ENCODE results near the gene VAMP2.
A peak's percentile ranks its signal among the peaks of the same experiment; 100 is the strongest.

The VAMP2 gene

GRCh38 chr17:8209907-8210760, 47.4 kb upstream of the VAMP2 start, which contains the start of gene AURKB (continued):
- no peak for TF ChIP-seq ZNF239 (tag by site-specific recombination; IDR thresholded peaks at IDR 0.05)
- TF ChIP-seq KLF1 (tag by site-specific recombination; IDR thresholded peaks at IDR 0.05), result peak; percentile 49; the same call in 1 of the 2 replicates
- TF ChIP-seq PRDM1 (tag by site-specific recombination; IDR thresholded peaks at IDR 0.05), result no peak
- TF ChIP-seq ZFP3 (tag by site-specific recombination; IDR thresholded peaks at IDR 0.05; ENCODE audit: low read depth), result no peak; the same call in 1 of the 2 replicates
- TF ChIP-seq ZNF776 (tag by site-specific recombination; IDR thresholded peaks at IDR 0.05; ENCODE audit: borderline replicate concordance), result no peak
- TF ChIP-seq ZNF223 (tag by site-specific recombination; IDR thresholded peaks at IDR 0.05), result 0 out of 2 replicates have a peak, but pooled peaks have one; percentile 51
- TF ChIP-seq, protein P1, sequence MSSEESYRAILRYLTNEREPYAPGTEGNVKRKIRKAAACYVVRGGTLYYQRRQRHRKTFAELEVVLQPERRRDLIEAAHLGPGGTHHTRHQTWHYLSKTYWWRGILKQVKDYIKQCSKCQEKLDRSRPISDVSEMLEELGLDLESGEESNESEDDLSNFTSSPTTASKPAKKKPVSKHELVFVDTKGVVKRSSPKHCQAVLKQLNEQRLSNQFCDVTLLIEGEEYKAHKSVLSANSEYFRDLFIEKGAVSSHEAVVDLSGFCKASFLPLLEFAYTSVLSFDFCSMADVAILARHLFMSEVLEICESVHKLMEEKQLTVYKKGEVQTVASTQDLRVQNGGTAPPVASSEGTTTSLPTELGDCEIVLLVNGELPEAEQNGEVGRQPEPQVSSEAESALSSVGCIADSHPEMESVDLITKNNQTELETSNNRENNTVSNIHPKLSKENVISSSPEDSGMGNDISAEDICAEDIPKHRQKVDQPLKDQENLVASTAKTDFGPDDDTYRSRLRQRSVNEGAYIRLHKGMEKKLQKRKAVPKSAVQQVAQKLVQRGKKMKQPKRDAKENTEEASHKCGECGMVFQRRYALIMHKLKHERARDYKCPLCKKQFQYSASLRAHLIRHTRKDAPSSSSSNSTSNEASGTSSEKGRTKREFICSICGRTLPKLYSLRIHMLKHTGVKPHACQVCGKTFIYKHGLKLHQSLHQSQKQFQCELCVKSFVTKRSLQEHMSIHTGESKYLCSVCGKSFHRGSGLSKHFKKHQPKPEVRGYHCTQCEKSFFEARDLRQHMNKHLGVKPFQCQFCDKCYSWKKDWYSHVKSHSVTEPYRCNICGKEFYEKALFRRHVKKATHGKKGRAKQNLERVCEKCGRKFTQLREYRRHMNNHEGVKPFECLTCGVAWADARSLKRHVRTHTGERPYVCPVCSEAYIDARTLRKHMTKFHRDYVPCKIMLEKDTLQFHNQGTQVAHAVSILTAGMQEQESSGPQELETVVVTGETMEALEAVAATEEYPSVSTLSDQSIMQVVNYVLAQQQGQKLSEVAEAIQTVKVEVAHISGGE (tag by site-specific recombination; conservative IDR thresholded peaks at IDR 0.05; ENCODE audit: low read depth), result peak; percentile 31; the same call in 1 of the 2 replicates
- TF ChIP-seq ZNF596 (tag by site-specific recombination; IDR thresholded peaks at IDR 0.05), result no peak
- peak; percentile 56; the same call in 1 of the 2 replicates for TF ChIP-seq ZNF391 (tag by site-specific recombination; IDR thresholded peaks at IDR 0.05; ENCODE audit: borderline replicate concordance, low read depth)
- no peak for TF ChIP-seq ZNF658 (tag by site-specific recombination; IDR thresholded peaks at IDR 0.05)
- no peak for TF ChIP-seq SETDB1 (IDR thresholded peaks at IDR 0.05; ENCODE audit: insufficient read length, low read length)
- no peak for TF ChIP-seq ZNF174 (tag by site-specific recombination; IDR thresholded peaks at IDR 0.05)
- TF ChIP-seq ZSCAN30 (tag by site-specific recombination; IDR thresholded peaks at IDR 0.05), result peak; percentile 72; the same call in 1 of the 2 replicates
- TF ChIP-seq ZNF155 (tag by site-specific recombination; IDR thresholded peaks at IDR 0.05), result no peak
- TF ChIP-seq ZNF202 (tag by site-specific recombination; IDR thresholded peaks at IDR 0.05; ENCODE audit: borderline replicate concordance), result no peak
- TF ChIP-seq ZNF10 (tag by site-specific recombination; IDR thresholded peaks at IDR 0.05), result peak; percentile 10; the same call in 1 of the 2 replicates
- peak; percentile 99 for TF ChIP-seq ZBTB8A (tag by site-specific recombination; IDR thresholded peaks at IDR 0.05)
- no peak for TF ChIP-seq BCL6B (tag by site-specific recombination; IDR thresholded peaks at IDR 0.05)
- TF ChIP-seq ZNF48 (tag by site-specific recombination; IDR thresholded peaks at IDR 0.05), result no peak
- TF ChIP-seq ZNF211 (tag by site-specific recombination; IDR thresholded peaks at IDR 0.05; ENCODE audit: low read depth), result no peak
- TF ChIP-seq ZNF350 (tag by site-specific recombination; IDR thresholded peaks at IDR 0.05), result no peak
- no peak for TF ChIP-seq ZNF621 (tag by site-specific recombination; IDR thresholded peaks at IDR 0.05)
- TF ChIP-seq, protein P2, sequence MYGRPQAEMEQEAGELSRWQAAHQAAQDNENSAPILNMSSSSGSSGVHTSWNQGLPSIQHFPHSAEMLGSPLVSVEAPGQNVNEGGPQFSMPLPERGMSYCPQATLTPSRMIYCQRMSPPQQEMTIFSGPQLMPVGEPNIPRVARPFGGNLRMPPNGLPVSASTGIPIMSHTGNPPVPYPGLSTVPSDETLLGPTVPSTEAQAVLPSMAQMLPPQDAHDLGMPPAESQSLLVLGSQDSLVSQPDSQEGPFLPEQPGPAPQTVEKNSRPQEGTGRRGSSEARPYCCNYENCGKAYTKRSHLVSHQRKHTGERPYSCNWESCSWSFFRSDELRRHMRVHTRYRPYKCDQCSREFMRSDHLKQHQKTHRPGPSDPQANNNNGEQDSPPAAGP (tag by site-specific recombination; IDR thresholded peaks at IDR 0.05), result peak; percentile 75
- TF ChIP-seq ZNF610 (tag by site-specific recombination; IDR thresholded peaks at IDR 0.05; ENCODE audit: borderline replicate concordance), result peak; percentile 59; the same call in 1 of the 2 replicates
- TF ChIP-seq ZNF837 (tag by site-specific recombination; IDR thresholded peaks at IDR 0.05), result no peak
- 0 out of 2 replicates have a peak, but pooled peaks have one; percentile 23 for TF ChIP-seq OVOL3 (tag by site-specific recombination; IDR thresholded peaks at IDR 0.05)
- peak; percentile 71; the same call in 1 of the 2 replicates for TF ChIP-seq KLF10 (tag by site-specific recombination; IDR thresholded peaks at IDR 0.05)
- no peak for TF ChIP-seq ZNF830 (tag by site-specific recombination; IDR thresholded peaks at IDR 0.05; ENCODE audit: low read depth)
- TF ChIP-seq ZNF404 (tag by site-specific recombination; IDR thresholded peaks at IDR 0.05), result no peak
- TF ChIP-seq, protein P3, sequence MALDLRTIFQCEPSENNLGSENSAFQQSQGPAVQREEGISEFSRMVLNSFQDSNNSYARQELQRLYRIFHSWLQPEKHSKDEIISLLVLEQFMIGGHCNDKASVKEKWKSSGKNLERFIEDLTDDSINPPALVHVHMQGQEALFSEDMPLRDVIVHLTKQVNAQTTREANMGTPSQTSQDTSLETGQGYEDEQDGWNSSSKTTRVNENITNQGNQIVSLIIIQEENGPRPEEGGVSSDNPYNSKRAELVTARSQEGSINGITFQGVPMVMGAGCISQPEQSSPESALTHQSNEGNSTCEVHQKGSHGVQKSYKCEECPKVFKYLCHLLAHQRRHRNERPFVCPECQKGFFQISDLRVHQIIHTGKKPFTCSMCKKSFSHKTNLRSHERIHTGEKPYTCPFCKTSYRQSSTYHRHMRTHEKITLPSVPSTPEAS (tag by site-specific recombination; IDR thresholded peaks at IDR 0.05), result 0 out of 2 replicates have a peak, but pooled peaks have one; percentile 26
- peak; percentile 88 for TF ChIP-seq ZSCAN23 (tag by site-specific recombination; IDR thresholded peaks at IDR 0.05)
- TF ChIP-seq SP7 (tag by site-specific recombination; IDR thresholded peaks at IDR 0.05), result peak; percentile 82; the same call in 1 of the 2 replicates
- peak; percentile 44; the same call in 1 of the 2 replicates for TF ChIP-seq ZNF792 (tag by site-specific recombination; IDR thresholded peaks at IDR 0.05)
- TF ChIP-seq IKZF3 (tag by site-specific recombination; IDR thresholded peaks at IDR 0.05), result peak; percentile 54; the same call in 1 of the 2 replicates

All from HEK293 (cell line).